NCI-H82 treated with DMSO at 0.1 percent for 48 hours (cell line): ENCODE results near the gene GK.
"Not testable (repeated sequence)": the region's sequence is repeated elsewhere in the genome, so short reads cannot be mapped to it uniquely, and the experiment has no call there.

Experiments
- DNase-seq: peaks from one replicate; lab custom pipeline; 2025; ENCODE audit not compliant: unreplicated experiment; lab: John Stamatoyannopoulos, UW

The GK gene

GRCh38 chrX:30652527-30653414 is 452 bp upstream of the GK start:
- DNase-seq, result peak; percentile 86

GRCh38 chrX:30654386-30654785 is 1.2 kb downstream of the GK start:
- not testable (repeated sequence) for DNase-seq

- DNase-seq, result no peak
These were observed 1.9 kb downstream of the GK start for GRCh38 chrX:30654989-30655607.

GRCh38 chrX:30655991-30656390 is 2.8 kb downstream of the GK start:
- no peak for DNase-seq

GRCh38 chrX:30657196-30658161 is 4.3 kb downstream of the GK start:
- no peak for DNase-seq

- DNase-seq, result no peak
These were observed 6.2 kb downstream of the GK start for GRCh38 chrX:30659421-30659820.

- DNase-seq, result no peak
These were observed 8.0 kb downstream of the GK start for GRCh38 chrX:30661228-30661627.

- no peak for DNase-seq
These were observed 10.1 kb downstream of the GK start for GRCh38 chrX:30663322-30663721.

GRCh38 chrX:30665471-30665870 is 12.2 kb downstream of the GK start:
- no peak for DNase-seq

- DNase-seq, result no peak
These were observed 12.9 kb downstream of the GK start for GRCh38 chrX:30666094-30666493.

- DNase-seq, result no peak
These were observed 15.4 kb downstream of the GK start for GRCh38 chrX:30668581-30668980.

GRCh38 chrX:30671189-30671588 is 18.0 kb downstream of the GK start:
- not testable (repeated sequence) for DNase-seq

- no peak for DNase-seq
These were observed 20.0 kb downstream of the GK start for GRCh38 chrX:30673127-30673796.

GRCh38 chrX:30673884-30674598 is 20.8 kb downstream of the GK start:
- no peak for DNase-seq

GRCh38 chrX:30674799-30675198 is 21.6 kb downstream of the GK start:
- no peak for DNase-seq

GRCh38 chrX:30679369-30679768 is 26.1 kb downstream of the GK start:
- DNase-seq, result no peak

GRCh38 chrX:30680618-30681017 is 27.4 kb downstream of the GK start:
- DNase-seq, result peak; percentile 3

- no peak for DNase-seq
These were observed 35.4 kb downstream of the GK start for GRCh38 chrX:30688641-30689040.

GRCh38 chrX:30689116-30689515 is 35.9 kb downstream of the GK start:
- DNase-seq, result no peak

GRCh38 chrX:30690330-30690729 is 37.1 kb downstream of the GK start:
- DNase-seq, result no peak
